ENCODE data around the gene AEBP1.

Gene AEBP1

GRCh38 chr7:44104860-44105771 lies 971 bp downstream of the AEBP1 start:
- no peak for DNase-seq (ENCODE audit: low read depth)

DNA sequence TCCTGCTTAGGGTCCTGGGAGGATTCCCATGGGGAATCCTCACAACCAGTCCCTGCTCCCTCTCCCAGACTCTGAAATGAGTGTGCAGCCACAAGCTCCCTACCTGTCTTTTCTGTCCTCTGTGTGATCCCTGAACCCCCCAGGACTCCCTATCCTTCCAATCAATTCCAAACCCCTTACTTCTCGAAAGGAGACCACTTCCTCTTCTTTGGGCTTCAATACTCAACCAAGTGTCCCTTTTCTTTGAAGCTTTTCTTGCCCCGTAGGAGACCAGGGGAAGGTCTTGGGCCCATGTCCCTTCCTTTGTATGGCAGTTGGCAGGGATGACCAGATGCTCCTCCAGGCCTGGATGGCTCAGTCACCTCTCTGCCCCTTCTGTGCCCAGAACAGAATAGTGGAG lies 1.7 kb downstream of the AEBP1 start:
- no peak for DNase-seq (ENCODE audit: low read depth)

DNA sequence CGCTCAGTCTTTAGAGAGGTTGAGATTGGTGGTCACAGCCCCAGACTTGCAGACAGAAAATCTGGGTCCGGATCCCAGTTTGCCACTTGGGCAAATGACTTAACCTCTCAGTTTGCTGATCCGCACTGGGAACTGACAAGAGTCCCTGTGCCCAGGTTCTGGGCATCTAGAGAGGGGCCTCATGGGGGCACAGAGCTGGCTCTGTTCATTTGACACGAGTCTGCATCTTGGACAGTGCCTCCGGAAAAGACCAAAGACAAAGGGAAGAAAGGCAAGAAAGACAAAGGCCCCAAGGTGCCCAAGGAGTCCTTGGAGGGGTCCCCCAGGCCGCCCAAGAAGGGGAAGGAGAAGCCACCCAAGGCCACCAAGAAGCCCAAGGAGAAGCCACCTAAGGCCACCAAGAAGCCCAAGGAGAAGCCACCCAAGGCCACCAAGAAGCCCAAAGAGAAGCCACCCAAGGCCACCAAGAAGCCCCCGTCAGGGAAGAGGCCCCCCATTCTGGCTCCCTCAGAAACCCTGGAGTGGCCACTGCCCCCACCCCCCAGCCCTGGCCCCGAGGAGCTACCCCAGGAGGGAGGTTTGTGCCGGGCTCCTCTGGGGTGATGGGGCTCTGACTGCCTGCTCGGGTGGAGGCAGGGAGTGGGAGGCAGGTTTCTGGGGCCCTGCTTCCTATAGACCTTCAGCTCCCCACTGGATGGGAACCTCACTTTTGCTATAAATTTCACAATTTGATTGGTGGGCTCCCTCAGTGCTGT lies 2.3 kb downstream of the AEBP1 start:
- no peak for DNase-seq (ENCODE audit: low read depth)

DNA sequence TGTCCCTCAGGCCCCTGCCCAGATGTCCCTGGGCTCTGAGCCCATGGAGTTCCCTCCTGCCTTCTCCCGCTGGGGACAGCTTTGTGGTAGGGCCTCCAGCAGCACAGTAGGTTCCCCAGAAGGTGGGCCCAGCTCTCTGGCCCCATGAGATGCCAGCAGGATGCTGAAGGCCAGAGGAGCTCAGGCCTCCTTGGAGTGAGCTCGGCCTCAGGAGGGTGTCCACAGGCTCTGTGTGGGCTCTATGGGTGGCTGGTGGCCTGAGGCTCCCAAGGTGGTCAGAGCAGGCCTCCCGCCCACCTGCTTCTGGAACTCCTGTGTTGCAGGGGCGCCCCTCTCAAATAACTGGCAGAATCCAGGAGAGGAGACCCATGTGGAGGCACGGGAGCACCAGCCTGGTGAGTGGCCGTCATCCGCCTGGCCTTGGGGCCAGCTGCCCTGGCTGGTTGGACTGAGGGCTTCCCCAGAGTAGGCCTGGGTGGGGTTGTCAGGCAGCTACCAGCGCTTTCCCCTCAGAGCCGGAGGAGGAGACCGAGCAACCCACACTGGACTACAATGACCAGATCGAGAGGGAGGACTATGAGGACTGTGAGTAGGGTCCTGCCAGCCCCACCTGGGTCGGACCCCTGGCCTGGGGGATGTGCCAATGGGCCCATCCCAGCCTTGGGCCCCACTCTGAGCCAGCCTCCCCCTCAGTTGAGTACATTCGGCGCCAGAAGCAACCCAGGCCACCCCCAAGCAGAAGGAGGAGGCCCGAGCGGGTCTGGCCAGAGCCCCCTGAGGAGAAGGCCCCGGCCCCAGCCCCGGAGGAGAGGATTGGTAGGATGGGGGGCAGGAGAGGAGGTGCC lies 3.2 kb downstream of the AEBP1 start:
- no peak for DNase-seq (ENCODE audit: low read depth)

- DNase-seq (ENCODE audit: low read depth): no peak
Measured at GRCh38 chr7:44107961-44108767, 4.0 kb downstream of the AEBP1 start.

DNA sequence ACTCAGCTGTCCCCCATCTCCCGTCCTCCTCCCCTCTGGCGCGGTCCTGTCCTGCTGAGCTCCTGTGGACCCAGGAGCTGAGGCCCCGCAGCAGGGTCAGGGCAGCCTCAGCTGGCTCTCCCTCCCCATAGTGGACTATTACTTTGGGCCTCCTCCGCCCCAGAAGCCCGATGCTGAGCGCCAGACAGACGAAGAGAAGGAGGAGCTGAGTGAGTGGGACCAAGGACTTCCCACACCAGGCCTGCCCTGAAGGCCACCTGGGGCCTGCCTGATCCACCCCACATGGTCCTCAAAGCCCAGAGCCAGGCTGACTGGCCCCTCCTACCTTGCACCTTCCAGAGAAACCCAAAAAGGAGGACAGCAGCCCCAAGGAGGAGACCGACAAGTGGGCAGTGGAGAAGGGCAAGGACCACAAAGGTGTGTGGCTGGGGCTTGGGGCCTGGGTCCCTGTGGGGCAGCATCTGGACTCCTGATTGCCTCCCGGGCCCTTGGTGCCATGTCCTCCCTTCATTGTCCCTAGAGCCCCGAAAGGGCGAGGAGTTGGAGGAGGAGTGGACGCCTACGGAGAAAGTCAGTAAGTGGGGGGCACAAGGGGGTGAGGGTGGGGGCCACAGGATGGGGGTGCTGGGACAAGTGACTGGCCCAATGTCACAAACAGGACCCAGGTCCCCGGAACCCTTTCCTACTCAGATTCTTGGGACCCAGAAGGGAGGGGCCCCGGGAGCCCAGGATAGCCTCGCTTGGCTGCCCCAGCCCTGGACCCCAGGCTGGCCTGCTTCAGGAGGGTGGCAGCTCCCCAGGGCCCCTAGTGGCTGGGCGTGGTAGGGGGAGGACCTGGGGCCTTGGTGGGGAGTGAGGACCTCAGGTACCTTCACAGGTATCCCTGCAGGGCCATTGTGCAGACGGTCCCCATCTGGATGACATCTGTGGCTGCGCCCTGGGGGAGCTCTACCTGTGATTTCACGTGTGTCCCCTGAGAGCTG lies 4.9 kb downstream of the AEBP1 start:
- no peak for DNase-seq (ENCODE audit: low read depth)

DNA sequence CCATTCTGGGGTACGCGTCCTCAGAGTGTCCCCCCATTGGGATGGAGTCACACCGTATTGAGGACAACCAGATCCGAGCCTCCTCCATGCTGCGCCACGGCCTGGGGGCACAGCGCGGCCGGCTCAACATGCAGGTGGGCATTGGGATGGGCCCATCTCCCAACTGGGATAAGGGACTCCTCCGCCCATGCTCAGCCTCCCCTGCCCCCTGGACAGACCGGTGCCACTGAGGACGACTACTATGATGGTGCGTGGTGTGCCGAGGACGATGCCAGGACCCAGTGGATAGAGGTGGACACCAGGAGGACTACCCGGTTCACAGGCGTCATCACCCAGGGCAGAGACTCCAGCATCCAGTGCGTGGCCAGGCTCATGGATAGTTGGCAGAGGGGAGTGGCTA lies 5.8 kb downstream of the AEBP1 start:
- no peak for DNase-seq (ENCODE audit: low read depth)

- DNase-seq (ENCODE audit: low read depth): no peak
Measured at GRCh38 chr7:44110719-44111635, 6.8 kb downstream of the AEBP1 start.

GRCh38 chr7:44111761-44112160 lies 7.6 kb downstream of the AEBP1 start:
- no peak for DNase-seq (ENCODE audit: low read depth)

DNA sequence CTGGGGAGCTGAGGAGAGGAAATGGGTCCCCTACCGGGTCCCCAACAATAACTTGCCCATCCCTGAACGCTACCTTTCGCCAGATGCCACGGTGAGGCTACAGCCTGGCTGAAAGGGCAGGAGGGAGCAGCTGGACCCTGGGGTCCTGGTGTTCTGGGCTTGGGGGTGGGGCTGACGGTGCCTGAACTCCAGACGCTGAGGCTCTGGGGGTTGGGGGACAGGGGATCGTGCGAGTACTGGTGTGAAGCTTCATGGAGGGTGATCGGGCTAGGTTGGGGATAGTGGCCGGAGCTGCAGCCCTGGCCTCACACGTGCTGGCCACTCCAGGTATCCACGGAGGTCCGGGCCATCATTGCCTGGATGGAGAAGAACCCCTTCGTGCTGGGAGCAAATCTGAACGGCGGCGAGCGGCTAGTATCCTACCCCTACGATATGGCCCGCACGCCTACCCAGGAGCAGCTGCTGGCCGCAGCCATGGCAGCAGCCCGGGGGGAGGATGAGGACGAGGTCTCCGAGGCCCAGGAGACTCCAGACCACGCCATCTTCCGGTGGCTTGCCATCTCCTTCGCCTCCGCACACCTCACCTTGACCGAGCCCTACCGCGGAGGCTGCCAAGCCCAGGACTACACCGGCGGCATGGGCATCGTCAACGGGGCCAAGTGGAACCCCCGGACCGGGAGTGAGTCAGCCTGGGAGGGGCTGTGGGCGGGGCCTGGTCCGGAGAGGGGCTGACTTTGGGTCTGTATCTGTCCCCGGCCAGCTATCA lies 8.3 kb downstream of the AEBP1 start:
- no peak for DNase-seq (ENCODE audit: low read depth)

DNA sequence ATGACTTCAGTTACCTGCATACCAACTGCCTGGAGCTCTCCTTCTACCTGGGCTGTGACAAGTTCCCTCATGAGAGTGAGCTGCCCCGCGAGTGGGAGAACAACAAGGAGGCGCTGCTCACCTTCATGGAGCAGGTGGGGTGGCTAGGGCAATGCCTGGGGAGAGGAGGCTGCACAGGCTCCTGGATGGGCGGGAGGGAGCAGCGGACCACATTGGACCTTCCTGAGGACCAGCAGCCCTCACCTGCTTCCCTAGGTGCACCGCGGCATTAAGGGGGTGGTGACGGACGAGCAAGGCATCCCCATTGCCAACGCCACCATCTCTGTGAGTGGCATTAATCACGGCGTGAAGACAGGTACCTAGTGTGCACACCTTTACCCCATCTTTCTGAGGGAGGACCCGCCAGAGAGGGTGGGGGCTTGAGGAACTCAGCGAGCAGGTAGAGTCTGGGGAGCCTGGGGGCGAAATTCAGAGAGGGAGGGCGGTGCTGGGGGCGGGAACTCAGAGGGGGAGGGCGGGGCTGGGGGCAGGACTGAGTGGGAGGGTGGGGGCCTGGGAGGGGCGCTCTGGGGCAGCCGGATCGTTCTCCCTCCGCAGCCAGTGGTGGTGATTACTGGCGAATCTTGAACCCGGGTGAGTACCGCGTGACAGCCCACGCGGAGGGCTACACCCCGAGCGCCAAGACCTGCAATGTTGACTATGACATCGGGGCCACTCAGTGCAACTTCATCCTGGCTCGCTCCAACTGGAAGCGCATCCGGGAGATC lies 9.0 kb downstream of the AEBP1 start:
- no peak for DNase-seq (ENCODE audit: low read depth)

GRCh38 chr7:44113764-44114354 lies 9.7 kb downstream of the AEBP1 start:
- no peak for DNase-seq (ENCODE audit: low read depth)

GRCh38 chr7:44114586-44115310 lies 10.6 kb downstream of the AEBP1 start:
- no peak for DNase-seq (ENCODE audit: low read depth)

DNA sequence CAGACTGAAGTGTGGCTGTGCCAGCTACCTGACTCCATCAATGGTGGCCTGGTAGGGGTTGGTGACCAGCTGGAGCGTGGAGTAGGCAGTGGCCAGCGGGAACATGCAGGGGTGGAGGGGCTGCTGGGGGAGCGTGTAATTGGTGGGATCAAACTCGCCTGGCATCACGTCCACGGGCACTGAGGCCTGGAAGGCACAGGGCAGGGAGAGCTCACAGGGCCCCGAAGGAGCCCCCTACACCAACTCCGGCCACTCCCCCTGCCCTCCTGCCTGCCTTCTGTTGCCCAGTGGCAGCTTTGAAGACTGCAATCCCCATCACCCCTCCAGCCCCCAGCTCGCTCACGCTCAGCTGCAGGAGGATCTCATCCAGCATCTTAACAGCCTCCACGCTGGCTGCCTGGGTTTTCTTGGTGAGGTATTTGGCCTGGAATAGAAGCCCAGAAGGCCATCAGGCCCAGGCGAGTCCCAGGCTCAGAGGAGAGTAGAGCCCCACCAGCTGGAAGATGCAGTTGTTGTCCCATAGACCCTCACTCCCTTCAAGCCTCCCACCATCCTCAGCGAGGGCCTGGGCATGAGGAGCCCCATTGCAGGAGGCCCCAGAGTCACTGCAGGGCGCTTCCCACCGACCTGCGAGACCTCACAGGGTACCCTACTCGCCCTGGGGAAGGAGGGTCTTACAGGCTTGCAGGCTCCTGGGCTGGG lies 12.1 kb downstream of the AEBP1 start:
- no peak for DNase-seq (ENCODE audit: low read depth)

- DNase-seq (ENCODE audit: low read depth): no peak
Measured at GRCh38 chr7:44116789-44117666, 12.9 kb downstream of the AEBP1 start.
